Uterus (tissue), 2 donors: ENCODE results near the gene ZMYND11.

Experiments
- POLR2A ChIP-seq, 2 donors: fragments of 450-650 bp; IDR thresholded peaks; one replicate each; pipeline ENCODE4 v1.6.1; 2016; ENCODE audit warnings: antibody characterized with exemption in 2 of 2, mild to moderate bottlenecking in 1 of 2, moderate library complexity in 1 of 2
- TF ChIP-seq, protein P1 (sequence below), 4 experiments: fragments of 200-600 bp in 2 of 4; fragments of 450-650 bp in 2 of 4; sonication (generic) in 2 of 4; IDR thresholded peaks; one replicate each; pipeline ENCODE4 v1.5.1; 2016 to 2019; ENCODE audit warnings: antibody characterized with exemption in 4 of 4, mild to moderate bottlenecking in 2 of 4, moderate library complexity in 1 of 4

DNA sequence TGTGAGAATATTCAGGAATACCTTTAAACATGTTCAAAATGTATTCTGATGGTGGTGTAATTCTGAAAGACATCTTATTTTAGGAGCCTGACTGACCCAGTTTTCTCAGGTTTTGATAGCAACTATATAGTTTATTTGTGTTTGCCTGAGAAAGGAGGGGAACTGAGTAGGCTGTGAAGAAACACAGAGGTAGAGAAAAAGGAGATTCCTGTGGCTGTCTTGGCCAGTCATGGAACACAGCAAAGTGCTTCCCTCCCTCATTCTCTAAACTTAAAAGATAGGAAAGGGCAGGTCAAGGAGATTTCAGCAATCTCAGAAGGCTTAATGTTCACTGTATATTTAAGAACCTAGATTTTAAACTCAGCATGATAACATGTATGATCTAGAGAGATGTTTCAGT, 43.5 kb downstream of the ZMYND11 start:
- TF ChIP-seq POLR2A (IDR thresholded peaks at IDR 0.05) = no peak
- TF ChIP-seq, protein P1, sequence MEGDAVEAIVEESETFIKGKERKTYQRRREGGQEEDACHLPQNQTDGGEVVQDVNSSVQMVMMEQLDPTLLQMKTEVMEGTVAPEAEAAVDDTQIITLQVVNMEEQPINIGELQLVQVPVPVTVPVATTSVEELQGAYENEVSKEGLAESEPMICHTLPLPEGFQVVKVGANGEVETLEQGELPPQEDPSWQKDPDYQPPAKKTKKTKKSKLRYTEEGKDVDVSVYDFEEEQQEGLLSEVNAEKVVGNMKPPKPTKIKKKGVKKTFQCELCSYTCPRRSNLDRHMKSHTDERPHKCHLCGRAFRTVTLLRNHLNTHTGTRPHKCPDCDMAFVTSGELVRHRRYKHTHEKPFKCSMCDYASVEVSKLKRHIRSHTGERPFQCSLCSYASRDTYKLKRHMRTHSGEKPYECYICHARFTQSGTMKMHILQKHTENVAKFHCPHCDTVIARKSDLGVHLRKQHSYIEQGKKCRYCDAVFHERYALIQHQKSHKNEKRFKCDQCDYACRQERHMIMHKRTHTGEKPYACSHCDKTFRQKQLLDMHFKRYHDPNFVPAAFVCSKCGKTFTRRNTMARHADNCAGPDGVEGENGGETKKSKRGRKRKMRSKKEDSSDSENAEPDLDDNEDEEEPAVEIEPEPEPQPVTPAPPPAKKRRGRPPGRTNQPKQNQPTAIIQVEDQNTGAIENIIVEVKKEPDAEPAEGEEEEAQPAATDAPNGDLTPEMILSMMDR (IDR thresholded peaks at IDR 0.05) = no peak
